Stimulated activated CD8-positive, alpha-beta memory T cell treated with anti-CD3 and anti-CD28 coated beads, Interleukin-4, amount 100 ng/mL, for 48 hours (primary cell): ENCODE data around the gene GLRA1.
"Not testable (repeated sequence)": the region's sequence is repeated elsewhere in the genome, so short reads cannot be mapped to it uniquely, and the experiment has no call there.

ENCODE experiments used
- DNase-seq: peaks from one replicate; pipeline ENCODE4 v3.0.0-alpha.2; 2020

Gene GLRA1

GRCh38 chr5:151811593-151812321 lies 112.9 kb downstream of the GLRA1 start:
- no peak for DNase-seq

GRCh38 chr5:151810897-151811296 lies 113.8 kb downstream of the GLRA1 start:
- no peak for DNase-seq

GRCh38 chr5:151810449-151810848 lies 114.2 kb downstream of the GLRA1 start:
- no peak for DNase-seq

- no peak for DNase-seq
Observed at GRCh38 chr5:151808451-151809169, 116.0 kb downstream of the GLRA1 start.

GRCh38 chr5:151805414-151806223 lies 119.0 kb downstream of the GLRA1 start:
- DNase-seq: no peak

- DNase-seq: no peak
Observed at GRCh38 chr5:151800532-151800931, 124.1 kb downstream of the GLRA1 start.

- no peak for DNase-seq
Observed at GRCh38 chr5:151799407-151799806, 125.2 kb downstream of the GLRA1 start.

GRCh38 chr5:151798674-151799073 lies 126.0 kb downstream of the GLRA1 start:
- DNase-seq: no peak

- no peak for DNase-seq
Observed at GRCh38 chr5:151795426-151795825, 129.2 kb downstream of the GLRA1 start.

GRCh38 chr5:151793358-151793757 lies 131.3 kb downstream of the GLRA1 start:
- DNase-seq: no peak

- DNase-seq: no peak
Observed at GRCh38 chr5:151787817-151788216, 136.8 kb downstream of the GLRA1 start.

- no peak for DNase-seq
Observed at GRCh38 chr5:151786468-151786867, 138.2 kb downstream of the GLRA1 start.

GRCh38 chr5:151784141-151784540 lies 140.5 kb downstream of the GLRA1 start:
- DNase-seq: no peak

- DNase-seq: not testable (repeated sequence)
Observed at GRCh38 chr5:151783664-151784063, 141.0 kb downstream of the GLRA1 start.

GRCh38 chr5:151781201-151781600 lies 143.4 kb downstream of the GLRA1 start:
- no peak for DNase-seq

GRCh38 chr5:151780348-151780747 lies 144.3 kb downstream of the GLRA1 start:
- DNase-seq: no peak

- no peak for DNase-seq
Observed at GRCh38 chr5:151779531-151780125, 145.0 kb downstream of the GLRA1 start.

GRCh38 chr5:151775025-151775606 lies 149.5 kb downstream of the GLRA1 start:
- DNase-seq: no peak

- no peak for DNase-seq
Observed at GRCh38 chr5:151773951-151774350, 150.7 kb downstream of the GLRA1 start.

- no peak for DNase-seq
Observed at GRCh38 chr5:151772846-151773561, 151.6 kb downstream of the GLRA1 start.
